ENCODE data around the gene CNOT3. TPM values are rescaled to one million over a fixed set of nuclear protein-coding genes. Genes with fewer than 3 reads are reported as not detected.
A peak's percentile ranks its signal among the peaks of the same experiment; 100 is the strongest.
"Not testable (repeated sequence)": the region's sequence is repeated elsewhere in the genome, so short reads cannot be mapped to it uniquely, and the experiment has no call there.

The CNOT3 gene
- total RNA-seq = 10 to 100 TPM; 19.4 to 28.4 (median 20.4) TPM
- 10 to 100 TPM; 14.1 to 16.1 (median 16.1) TPM for polyA plus RNA-seq
- long read RNA-seq, donor 1, partial matches to known transcripts = 1 of 2 reads
- long read RNA-seq, donor 1, other reads (novel, unspliced or antisense) = 0 of 2 reads
- long read RNA-seq, donor 2, partial matches to known transcripts = 2 of 6 reads
- long read RNA-seq, donor 2, other reads (novel, unspliced or antisense) = 3 of 6 reads

DNA sequence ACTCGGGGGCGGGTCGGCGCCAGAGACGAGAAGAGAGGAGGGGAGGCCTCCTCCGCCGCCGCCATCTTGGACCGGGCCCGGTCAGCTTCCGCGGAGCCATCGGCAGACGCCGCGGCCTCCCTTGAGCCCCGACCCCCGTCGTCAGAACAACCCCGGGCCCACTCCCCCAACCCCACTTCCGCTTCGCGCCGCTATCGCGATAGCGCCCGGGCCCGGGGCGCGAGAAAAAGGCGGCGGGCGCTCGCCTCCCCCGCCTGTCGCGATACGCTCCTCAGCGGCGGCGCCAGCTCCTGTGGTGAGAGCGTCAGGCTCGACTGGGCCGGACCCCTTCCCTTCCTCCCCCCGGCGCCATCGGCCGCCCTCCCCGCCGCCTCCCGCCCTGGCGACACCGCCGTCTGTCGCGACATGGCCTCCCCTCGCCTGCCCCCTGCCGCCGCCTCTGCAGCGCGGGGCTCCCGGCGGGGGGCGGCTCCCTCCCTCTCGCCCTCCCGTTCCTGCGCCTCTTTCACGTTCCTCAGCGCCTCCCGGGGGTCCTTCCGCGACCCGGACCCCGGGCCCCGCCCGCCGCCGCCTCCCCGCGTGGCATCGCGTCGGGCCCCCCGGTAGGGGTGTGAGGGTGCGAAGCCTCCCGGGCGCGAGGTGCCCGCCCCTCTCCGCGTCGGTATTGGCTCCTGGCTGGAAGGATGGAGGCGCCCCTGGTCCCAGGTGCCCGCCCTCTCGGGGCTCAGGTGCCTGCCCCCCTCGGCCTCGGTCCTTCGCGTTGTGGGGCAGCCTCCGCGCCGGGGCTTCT is at the start of gene CNOT3:
TSS of gene CNOT3 (plus strand) at position 64 of the 790 bp plus-strand sequence. CDS start 5,217 bp downstream, outside the sequence.
- 0 to 1% (median 1%) methylated on average over 43 to 101 of the region's 103 CpGs for WGBS, 3 donors
- peak in 1 of 2 donors; percentile 73 for DNase-seq
- ATAC-seq = no peak
- Histone ChIP-seq H3K27me3 (ENCODE audit: insufficient read depth in 3 of 3, low read length in 2 of 3) (no peaks in the 10 kb centered on the region), H3K36me3 (ENCODE audit: insufficient read depth in 1 of 2, low read depth in 1 of 2) (peaks cover 0 to 33% of the 10 kb centered on the region in 2 donors), H3K4me1 (peaks cover 31% of the 10 kb centered on the region), H3K27ac (peak within 1 kb of the TSS; percentile 95), H3K4me3 (peak within 1 kb of the TSS; percentile 95), H3K9me3 (no peaks in the 10 kb centered on the region)
- intact Hi-C loops (cut with DNase I) = no loop called here
- TF ChIP-seq, protein P1, sequence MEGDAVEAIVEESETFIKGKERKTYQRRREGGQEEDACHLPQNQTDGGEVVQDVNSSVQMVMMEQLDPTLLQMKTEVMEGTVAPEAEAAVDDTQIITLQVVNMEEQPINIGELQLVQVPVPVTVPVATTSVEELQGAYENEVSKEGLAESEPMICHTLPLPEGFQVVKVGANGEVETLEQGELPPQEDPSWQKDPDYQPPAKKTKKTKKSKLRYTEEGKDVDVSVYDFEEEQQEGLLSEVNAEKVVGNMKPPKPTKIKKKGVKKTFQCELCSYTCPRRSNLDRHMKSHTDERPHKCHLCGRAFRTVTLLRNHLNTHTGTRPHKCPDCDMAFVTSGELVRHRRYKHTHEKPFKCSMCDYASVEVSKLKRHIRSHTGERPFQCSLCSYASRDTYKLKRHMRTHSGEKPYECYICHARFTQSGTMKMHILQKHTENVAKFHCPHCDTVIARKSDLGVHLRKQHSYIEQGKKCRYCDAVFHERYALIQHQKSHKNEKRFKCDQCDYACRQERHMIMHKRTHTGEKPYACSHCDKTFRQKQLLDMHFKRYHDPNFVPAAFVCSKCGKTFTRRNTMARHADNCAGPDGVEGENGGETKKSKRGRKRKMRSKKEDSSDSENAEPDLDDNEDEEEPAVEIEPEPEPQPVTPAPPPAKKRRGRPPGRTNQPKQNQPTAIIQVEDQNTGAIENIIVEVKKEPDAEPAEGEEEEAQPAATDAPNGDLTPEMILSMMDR (IDR thresholded peaks at IDR 0.05) = peak; percentile 4

- no peak overlapping the region for H3K4me3 ChIP-seq
- TF ChIP-seq, protein P1 (IDR thresholded peaks at IDR 0.05) = no peak
- H3K36me3 ChIP-seq (ENCODE audit: insufficient read depth in 1 of 2, low read depth in 1 of 2) = no peaks in the 10 kb centered on the region
- peaks cover 0 to 40% (median 15%) of the 10 kb centered on the region in 3 donors for H3K27me3 ChIP-seq (ENCODE audit: insufficient read depth in 3 of 3, low read length in 2 of 3)
- intact Hi-C loops (cut with DNase I) = no loop called here
- no peak overlapping the region for H3K27ac ChIP-seq
- WGBS, 3 donors = 80 to 87% (median 81%) methylated on average over 17 of the region's 17 CpGs
- H3K9me3 ChIP-seq = no peaks in the 10 kb centered on the region
- H3K4me1 ChIP-seq = no peaks in the 10 kb centered on the region
- ATAC-seq = no peak
- no peak for DNase-seq
These were observed 43.0 kb upstream of the CNOT3 start for GRCh38 chr19:54094426-54095000.

DNA sequence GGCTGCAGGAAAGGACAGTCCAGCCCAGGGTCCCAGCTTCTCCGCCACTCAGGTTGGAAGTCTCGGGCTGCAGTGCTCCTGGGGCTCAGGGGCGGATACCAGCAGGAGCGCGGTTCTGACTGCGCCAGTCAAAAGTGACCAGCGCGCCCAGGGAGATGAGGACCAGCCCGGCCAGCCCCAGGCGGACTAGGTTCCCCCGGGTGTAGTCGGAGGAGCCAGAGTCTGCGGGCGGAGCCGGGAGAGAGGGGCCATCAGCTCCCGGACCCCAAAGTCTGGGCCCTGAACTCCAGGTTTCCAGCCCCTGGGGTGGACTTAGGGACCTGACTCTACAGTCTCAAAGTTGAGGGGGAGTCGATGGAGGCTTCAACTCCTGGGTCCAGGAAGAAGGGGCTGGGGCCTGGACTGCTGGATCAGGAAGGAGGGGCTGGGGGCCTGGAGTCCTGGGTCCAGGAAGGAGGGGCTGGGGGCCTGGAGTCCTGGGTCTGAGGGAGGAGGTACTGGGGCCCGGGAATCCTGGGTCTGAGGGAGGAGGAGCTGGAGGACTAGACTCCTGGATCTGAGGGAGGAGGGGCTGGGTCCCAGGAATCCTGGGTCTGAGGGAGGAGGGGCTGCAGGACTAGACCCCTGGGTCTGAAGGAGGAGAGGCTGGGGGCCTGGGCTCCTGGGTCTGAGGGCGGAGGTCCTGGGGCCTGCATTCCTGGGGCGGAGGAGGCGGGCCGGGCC is 42.3 kb upstream of the CNOT3 start:
- peak overlapping the region; percentile 53 for H3K4me3 ChIP-seq
- intact Hi-C loops (cut with DNase I) = no loop called here
- ATAC-seq = peak in 1 of 4 donors; percentile 13
- WGBS, 3 donors = 66 to 69% (median 67%) methylated on average over 22 of the region's 22 CpGs
- H3K4me1 ChIP-seq = no peaks in the 10 kb centered on the region
- DNase-seq = no peak
- H3K27ac ChIP-seq = no peak overlapping the region
- no peaks in the 10 kb centered on the region for H3K36me3 ChIP-seq (ENCODE audit: insufficient read depth in 1 of 2, low read depth in 1 of 2)
- TF ChIP-seq, protein P1 (IDR thresholded peaks at IDR 0.05) = no peak
- no peaks in the 10 kb centered on the region for H3K9me3 ChIP-seq
- H3K27me3 ChIP-seq (ENCODE audit: insufficient read depth in 3 of 3, low read length in 2 of 3) = peaks cover 0 to 40% (median 15%) of the 10 kb centered on the region in 3 donors

- ATAC-seq (peak; percentile 48 to 62 (median 55)), DNase-seq (peak; percentile 55 to 68)
- intact Hi-C loops (cut with DNase I); H3K9me3 ChIP-seq; H3K4me1 ChIP-seq; H3K36me3 ChIP-seq (ENCODE audit: insufficient read depth in 1 of 2, low read depth in 1 of 2); H3K27ac ChIP-seq: not testable (repeated sequence)
- WGBS, 3 donors = 0 to 1% (median 1%) methylated on average over 21 to 46 of the region's 46 CpGs
- Histone ChIP-seq H3K27me3 (ENCODE audit: insufficient read depth in 3 of 3, low read length in 2 of 3) (peaks cover 0 to 40% (median 15%) of the 10 kb centered on the region in 3 donors), H3K4me3 (peak overlapping the region; percentile 53)
These were observed 41.5 kb upstream of the CNOT3 start for GRCh38 chr19:54095859-54096616.
